ENCODE data around the gene DCDC2C.
"Not testable (repeated sequence)": the region's sequence is repeated elsewhere in the genome, so short reads cannot be mapped to it uniquely, and the experiment has no call there.

The DCDC2C gene

GRCh38 chr2:3703236-3703756, at the start of gene DCDC2C:
Gene DCDC2C (plus strand): TSS chr2:3703575. CDS start chr2:3703752, 177 bp downstream.
- no peak for DNase-seq (ENCODE audit: low spot score)

- DNase-seq (ENCODE audit: low spot score) = no peak
Observed at GRCh38 chr2:3654011-3654410, 49.4 kb upstream of the DCDC2C start.

GRCh38 chr2:3654531-3655225, 48.7 kb upstream of the DCDC2C start:
- DNase-seq (ENCODE audit: low spot score) = no peak

GRCh38 chr2:3655871-3656761, 47.3 kb upstream of the DCDC2C start:
- DNase-seq (ENCODE audit: low spot score) = no peak

- no peak for DNase-seq (ENCODE audit: low spot score)
Observed at GRCh38 chr2:3656762-3657721, 46.3 kb upstream of the DCDC2C start.

GRCh38 chr2:3657881-3658280, 45.5 kb upstream of the DCDC2C start, which contains the start of gene ALLC:
Gene ALLC (plus strand): TSS chr2:3658200. CDS start chr2:3671158, 12,958 bp downstream.
- no peak for DNase-seq (ENCODE audit: low spot score)

- DNase-seq (ENCODE audit: low spot score) = no peak
Observed at GRCh38 chr2:3659447-3660432, 43.6 kb upstream of the DCDC2C start.

- DNase-seq (ENCODE audit: low spot score) = not testable (repeated sequence)
Observed at GRCh38 chr2:3660640-3661039, 42.7 kb upstream of the DCDC2C start.

- DNase-seq (ENCODE audit: low spot score) = no peak
Observed at GRCh38 chr2:3661149-3661660, 42.2 kb upstream of the DCDC2C start.

GRCh38 chr2:3662239-3662638, 41.1 kb upstream of the DCDC2C start:
- DNase-seq (ENCODE audit: low spot score) = no peak

- DNase-seq (ENCODE audit: low spot score) = no peak
Observed at GRCh38 chr2:3664118-3664517, 39.3 kb upstream of the DCDC2C start.

GRCh38 chr2:3664925-3665324, 38.5 kb upstream of the DCDC2C start:
- no peak for DNase-seq (ENCODE audit: low spot score)

- no peak for DNase-seq (ENCODE audit: low spot score)
Observed at GRCh38 chr2:3665886-3666612, 37.3 kb upstream of the DCDC2C start.

GRCh38 chr2:3666613-3666975, 36.8 kb upstream of the DCDC2C start:
- DNase-seq (ENCODE audit: low spot score) = no peak

GRCh38 chr2:3667151-3667631, 36.2 kb upstream of the DCDC2C start:
- no peak for DNase-seq (ENCODE audit: low spot score)

- no peak for DNase-seq (ENCODE audit: low spot score)
Observed at GRCh38 chr2:3669656-3670055, 33.7 kb upstream of the DCDC2C start.

GRCh38 chr2:3670376-3670775, 33.0 kb upstream of the DCDC2C start:
- no peak for DNase-seq (ENCODE audit: low spot score)

GRCh38 chr2:3670941-3671340, 32.4 kb upstream of the DCDC2C start:
- DNase-seq (ENCODE audit: low spot score) = no peak

- no peak for DNase-seq (ENCODE audit: low spot score)
Observed at GRCh38 chr2:3672861-3673678, 30.3 kb upstream of the DCDC2C start.

All from hematopoietic multipotent progenitor cell treated with erythropoietin and hydrocortisone succinate and interleukin-3 and kit ligand, for 17 days (in vitro differentiated cells).